ENCODE results near the gene RTL9.
A peak's percentile ranks its signal among the peaks of the same experiment; 100 is the strongest.
"Not testable (repeated sequence)": the region's sequence is repeated elsewhere in the genome, so short reads cannot be mapped to it uniquely, and the experiment has no call there.

Gene RTL9

DNA sequence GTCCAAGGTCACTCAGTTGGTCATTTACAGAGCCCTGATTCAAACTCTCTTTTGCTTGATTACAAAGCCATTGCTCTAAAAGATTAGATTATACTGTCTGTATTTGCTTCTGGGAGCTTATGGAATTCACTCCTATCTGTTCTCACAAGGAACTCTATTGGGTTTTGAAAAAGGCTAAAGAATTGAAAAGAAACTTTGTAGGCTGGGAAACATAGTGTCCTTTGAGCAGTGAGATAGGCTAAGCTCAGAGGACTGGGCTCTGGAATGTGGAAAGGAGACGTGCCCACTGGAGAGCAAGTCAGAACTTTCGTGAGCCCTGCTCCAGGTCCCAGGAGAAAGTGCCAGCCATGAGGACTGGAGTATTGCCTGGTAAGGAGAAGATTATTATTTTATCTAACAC lies at the start of gene RTL9:
TSS of gene RTL9 (plus strand) at position 301 of the 400 bp plus-strand sequence. CDS start 91,770 bp downstream, outside the sequence.
- DNase-seq (ENCODE audit: low read depth in 2 of 2), result no peak

- no peak for DNase-seq (ENCODE audit: low read depth in 2 of 2)
These were observed 48.5 kb upstream of the RTL9 start for GRCh38 chrX:110310000-110310790.

DNA sequence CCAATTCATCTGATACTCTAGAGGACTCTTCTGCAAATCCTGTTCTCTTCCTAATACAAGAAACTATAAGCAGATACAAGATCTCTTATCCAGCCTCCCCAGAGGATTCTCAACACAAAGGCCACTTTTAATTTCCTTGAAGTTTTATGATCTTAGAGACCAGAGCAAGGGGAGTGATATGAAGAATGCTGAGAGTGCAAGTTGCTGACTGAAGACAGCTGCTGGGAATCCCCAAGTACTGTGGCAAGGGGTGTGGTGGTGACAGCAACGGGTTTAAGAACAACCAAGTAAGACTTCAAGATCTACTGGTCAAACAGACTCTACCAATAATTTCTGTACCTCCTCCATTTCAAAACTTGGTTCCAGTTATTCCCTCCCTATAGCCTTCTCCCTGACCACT lies 47.8 kb upstream of the RTL9 start:
- peak in 1 of 2 donors; percentile 19 for DNase-seq (ENCODE audit: low read depth in 2 of 2)

GRCh38 chrX:110311437-110312230 lies 47.0 kb upstream of the RTL9 start:
- no peak for DNase-seq (ENCODE audit: low read depth in 2 of 2)

GRCh38 chrX:110315551-110315950 lies 43.1 kb upstream of the RTL9 start:
- DNase-seq (ENCODE audit: low read depth in 2 of 2), result no peak

DNA sequence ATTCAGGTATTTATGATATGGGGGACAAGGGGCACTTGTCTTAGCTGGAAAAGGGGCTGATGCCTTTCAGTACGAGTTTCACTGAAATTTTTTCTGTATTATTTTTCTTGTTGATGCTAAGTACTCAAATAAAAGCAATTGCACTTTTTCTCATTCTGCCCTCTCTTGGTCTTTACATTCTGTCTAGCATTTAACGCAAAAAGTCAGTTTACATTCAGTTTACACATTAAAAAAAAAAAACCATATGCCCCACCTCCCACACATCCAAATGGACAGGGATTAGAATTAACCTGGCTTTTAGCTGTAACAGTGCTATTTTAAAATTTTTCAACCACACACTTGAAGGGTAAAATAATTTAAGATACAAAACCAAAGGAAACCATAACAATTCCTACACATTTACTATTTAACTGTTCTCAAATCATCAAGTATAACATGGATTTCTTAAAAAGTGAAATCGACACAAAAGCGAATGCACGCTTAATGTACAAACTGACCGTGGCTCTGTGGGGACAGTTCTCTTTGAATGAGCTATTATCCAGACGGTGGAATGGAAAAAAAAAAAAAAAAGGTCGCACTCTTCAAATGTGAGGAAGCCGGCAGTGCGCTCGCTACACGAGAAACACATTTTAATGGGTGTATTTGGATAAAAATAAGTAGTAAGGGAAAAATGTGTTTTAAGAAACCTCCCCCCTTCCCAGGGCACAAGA lies 42.1 kb upstream of the RTL9 start:
- DNase-seq (ENCODE audit: low read depth in 2 of 2), result no peak

DNA sequence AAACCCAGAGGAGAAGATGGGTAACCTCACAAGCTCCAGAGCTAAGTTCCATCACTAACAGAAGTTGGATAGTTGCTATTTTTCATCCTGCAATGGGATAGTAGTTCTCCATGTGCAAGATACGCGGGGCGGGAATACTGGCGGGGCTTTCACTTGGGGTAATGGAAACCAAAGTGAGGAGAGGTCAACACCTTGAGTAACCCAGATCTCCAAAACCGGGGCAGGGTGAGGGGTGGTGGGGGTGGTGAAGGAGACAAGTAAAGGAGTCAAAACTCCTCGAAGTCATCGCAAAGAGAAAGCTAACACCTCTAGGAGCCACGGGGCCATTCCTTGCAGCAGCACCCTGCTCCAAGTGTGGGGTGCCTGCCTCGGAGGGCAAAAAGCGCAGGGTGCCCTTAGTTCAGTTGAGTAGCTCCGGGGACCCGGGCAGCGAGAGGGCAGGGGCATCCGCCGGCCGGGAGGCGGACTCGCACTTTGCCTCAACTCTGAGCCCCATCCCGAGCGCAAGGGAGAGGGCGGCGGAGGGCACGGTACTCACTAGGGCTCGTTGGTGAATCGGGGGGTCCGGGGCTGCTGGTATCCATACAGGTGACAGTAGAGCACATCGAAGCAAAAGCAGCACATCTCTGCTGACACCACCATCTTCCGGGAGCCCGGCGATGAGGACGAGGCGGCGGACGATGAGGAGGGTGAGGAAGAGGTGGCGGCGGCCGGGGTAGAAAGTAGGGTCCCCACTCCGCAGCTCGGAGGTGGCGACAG lies 41.4 kb upstream of the RTL9 start:
- peak; percentile 3 to 9 for DNase-seq (ENCODE audit: low read depth in 2 of 2)

GRCh38 chrX:110317820-110318663 lies 40.6 kb upstream of the RTL9 start, which contains the start of gene AMMECR1:
TSS of gene AMMECR1 (minus strand) at chrX:110318085. CDS start at chrX:110318071, 14 bp downstream.
- peak; percentile 47 to 64 for DNase-seq (ENCODE audit: low read depth in 2 of 2)

- no peak for DNase-seq (ENCODE audit: low read depth in 2 of 2)
These were observed 40.0 kb upstream of the RTL9 start for GRCh38 chrX:110318664-110318968.

DNA sequence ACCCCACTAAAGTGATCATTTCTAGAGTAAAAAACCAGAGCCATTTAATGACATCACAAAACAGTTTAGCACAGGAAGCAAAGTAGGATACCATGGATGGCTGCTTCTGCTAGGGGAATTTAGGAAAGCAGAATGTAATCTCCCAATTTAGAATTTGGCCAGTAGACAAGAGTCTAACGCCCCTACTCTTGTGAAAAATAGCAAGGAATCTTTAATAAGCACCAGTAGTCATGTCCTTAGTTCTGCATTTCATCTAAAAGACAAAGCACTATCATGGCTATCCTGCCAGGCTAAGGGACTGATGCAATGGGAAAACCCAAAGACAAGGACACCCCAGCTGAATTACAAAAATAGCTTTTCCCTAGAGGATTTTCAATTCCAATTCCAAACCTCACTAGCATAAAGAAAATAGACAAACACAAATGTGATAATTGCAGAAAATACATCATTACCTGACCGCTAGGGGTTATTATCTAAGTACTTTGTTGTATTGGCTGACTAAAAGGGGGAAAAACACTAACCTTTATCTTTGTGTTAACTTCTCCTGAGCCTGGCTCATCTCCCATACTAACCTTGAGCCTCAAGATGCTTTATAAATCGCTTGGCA lies 38.2 kb upstream of the RTL9 start:
- DNase-seq (ENCODE audit: low read depth in 2 of 2), result no peak

DNA sequence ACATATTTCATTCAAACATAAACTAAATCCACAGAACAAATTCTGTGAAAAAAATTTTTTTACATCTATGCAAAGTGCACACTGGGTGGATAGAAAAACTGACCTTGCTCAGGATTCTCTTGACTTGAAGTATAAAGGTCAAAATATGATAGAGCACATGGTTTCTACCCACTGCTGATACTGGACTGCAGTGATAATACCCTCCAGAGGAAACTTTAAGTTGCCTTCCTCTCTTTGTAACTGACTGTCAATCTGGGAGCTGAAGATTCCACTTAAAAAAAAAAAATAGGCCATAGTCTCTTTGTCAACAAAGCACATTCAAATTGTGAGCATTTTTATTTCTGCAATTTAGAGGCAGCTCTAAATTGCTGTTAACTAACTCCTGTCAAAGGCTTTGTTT lies 37.6 kb upstream of the RTL9 start:
- DNase-seq (ENCODE audit: low read depth in 2 of 2), result no peak

GRCh38 chrX:110321670-110322069 lies 37.0 kb upstream of the RTL9 start:
- no peak for DNase-seq (ENCODE audit: low read depth in 2 of 2)

GRCh38 chrX:110322603-110323002 lies 36.0 kb upstream of the RTL9 start:
- no peak for DNase-seq (ENCODE audit: low read depth in 2 of 2)

DNA sequence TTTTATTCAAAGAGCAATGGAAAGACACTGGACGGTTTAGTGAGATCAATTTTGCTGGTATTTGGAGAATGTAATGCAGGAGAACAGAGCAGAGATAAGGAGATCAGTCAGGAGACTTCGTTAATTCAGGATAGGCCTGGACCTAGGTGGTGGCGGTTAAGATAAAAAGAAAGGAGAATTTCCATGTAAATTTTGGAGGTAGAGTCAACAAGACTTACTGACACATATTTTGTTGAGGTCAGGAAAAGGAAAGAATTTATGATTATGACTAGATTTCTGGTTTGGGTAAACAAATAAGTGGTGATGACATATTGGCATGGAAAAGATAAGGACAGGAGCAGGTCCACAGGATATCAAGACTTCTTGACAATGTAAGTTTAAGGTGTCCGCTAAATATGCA lies 31.9 kb upstream of the RTL9 start:
- DNase-seq (ENCODE audit: low read depth in 2 of 2), result no peak

DNA sequence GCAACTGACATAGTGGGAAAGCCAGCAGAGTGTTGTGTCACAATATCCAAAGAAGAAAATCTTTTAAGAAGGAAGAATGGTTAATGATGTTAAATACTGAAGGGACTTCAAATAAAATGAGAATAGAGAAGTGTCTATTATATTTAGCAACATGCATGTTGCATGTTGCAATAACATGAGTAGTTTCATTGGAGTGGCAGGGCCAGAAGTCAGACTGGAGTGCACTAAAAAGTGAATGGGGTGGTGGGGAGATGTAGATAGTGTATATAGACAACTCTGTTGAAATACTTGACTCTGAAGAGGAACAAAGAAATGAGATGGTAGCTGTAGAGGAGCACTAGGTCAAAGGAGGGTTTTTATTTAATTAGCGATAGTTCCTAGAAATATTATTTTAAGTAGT lies 31.3 kb upstream of the RTL9 start:
- no peak for DNase-seq (ENCODE audit: low read depth in 2 of 2)

DNA sequence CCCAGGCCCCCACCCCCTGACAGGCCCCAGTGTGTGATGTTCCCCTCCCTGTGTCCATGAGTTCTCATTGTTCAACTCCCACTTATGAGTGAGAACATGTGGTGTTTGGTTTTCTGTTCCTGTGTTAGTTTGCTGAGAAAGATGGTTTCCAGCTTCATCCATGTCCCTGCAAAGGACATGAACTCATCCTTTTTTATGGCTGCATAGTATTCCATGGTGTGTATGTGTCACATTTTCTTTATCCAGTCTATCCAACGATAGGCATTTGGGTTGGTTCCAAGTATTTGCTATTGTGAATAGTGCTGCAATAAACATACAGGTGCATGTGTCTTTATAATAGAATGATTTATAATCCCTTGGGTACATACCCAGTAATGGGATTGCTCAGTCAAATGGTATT lies 30.0 kb upstream of the RTL9 start:
- DNase-seq (ENCODE audit: low read depth in 2 of 2), result not testable (repeated sequence)

DNA sequence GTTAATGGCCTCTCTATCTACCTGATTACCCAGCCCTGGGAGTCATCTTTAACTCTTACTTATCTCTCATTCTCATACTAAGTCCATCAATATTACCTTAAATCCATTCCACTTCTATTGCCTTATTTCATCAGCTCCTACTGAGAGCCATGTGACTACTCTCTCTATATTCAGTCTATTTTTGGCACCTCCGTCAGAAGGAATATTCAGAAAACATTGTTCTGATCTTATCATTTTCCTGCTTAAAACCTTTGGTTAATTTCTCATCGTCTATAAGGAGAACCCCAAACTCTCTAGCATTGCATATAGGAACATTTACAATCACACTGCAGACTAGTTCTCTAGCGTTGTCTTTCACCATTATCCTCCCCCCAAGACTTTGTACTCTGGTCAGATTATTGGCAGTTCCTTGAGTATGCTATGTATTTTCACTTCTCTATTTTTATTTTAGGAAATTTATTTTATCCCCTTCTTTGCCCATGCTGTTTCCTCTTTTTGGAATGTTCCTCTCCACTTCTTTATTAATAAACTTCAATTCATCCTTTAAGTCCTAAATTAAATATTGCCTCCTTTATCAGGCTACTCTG lies 27.1 kb upstream of the RTL9 start:
- DNase-seq (ENCODE audit: low read depth in 2 of 2), result no peak

- DNase-seq (ENCODE audit: low read depth in 2 of 2), result not testable (repeated sequence)
These were observed 25.2 kb upstream of the RTL9 start for GRCh38 chrX:110333458-110333857.

- DNase-seq (ENCODE audit: low read depth in 2 of 2), result no peak
These were observed 19.7 kb upstream of the RTL9 start for GRCh38 chrX:110338935-110339334.

Measured in activated CD4-positive, alpha-beta T cell treated with anti-CD3 and anti-CD28 coated beads for 24 hours (primary cell).